Spleen (tissue), 7 donors: ENCODE results near the gene COL23A1.

Experiments used
- POLR2AphosphoS5 ChIP-seq, 3 donors: sonication (generic); formaldehyde crosslinking; IDR thresholded peaks; one replicate each; pipeline ENCODE4 v1.5.1; 2017; ENCODE audit warnings: antibody characterized with exemption in 3 of 3
- TF ChIP-seq, protein P1 (sequence below), 11 experiments: fragments of 200-600 bp in 7 of 11; fragments of 450-650 bp in 4 of 11; sonication (generic) in 4 of 11; IDR thresholded peaks in 8 of 11; conservative IDR thresholded peaks in 3 of 11; 1 replicate in 7 of 11; 2 replicates in 4 of 11; pipeline versions ENCODE4 v1.4.0 to v1.8.0; 2016 to 2021; ENCODE audit warnings: antibody characterized with exemption in 11 of 11, inconsistent platforms in 4 of 11, mild to moderate bottlenecking in 1 of 11
- donor health status: DM: no; HTN: no; CAD: no; lungs with moderate emphysema.
- donor health status: DM: no; HTN: no; CAD: no.
- donor health status: DM: no; HTN: no; CAD: no.

DNA sequence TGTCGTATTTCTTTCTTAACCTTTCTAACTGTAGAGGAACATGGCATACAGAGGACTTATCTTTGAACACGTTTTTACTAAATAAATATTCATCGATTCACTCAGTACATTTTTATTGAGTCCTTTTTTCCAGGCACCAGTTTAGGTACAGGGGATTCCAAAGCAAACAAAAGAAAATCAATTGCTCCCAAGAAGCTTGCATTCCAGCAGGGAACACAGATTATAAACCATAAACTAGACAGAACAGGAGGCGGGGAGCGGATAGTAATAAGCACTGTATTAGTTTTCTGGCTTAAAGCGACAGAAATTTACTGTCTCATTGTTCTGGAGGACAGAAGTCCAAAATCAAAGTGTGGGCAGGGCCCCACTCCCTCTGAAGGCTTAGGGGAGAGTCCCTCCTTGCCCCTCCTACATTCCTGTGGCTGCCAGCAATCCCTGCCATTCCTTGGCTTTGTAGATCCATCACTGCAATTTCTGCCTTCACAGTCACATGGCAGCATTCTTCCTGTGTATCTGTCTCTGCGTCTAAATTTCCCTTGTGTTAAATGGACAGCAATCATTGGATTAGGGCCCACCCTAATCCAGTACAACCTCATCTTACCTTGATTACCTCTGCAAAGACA, 115.5 kb downstream of the COL23A1 start:
- TF ChIP-seq, protein P1, sequence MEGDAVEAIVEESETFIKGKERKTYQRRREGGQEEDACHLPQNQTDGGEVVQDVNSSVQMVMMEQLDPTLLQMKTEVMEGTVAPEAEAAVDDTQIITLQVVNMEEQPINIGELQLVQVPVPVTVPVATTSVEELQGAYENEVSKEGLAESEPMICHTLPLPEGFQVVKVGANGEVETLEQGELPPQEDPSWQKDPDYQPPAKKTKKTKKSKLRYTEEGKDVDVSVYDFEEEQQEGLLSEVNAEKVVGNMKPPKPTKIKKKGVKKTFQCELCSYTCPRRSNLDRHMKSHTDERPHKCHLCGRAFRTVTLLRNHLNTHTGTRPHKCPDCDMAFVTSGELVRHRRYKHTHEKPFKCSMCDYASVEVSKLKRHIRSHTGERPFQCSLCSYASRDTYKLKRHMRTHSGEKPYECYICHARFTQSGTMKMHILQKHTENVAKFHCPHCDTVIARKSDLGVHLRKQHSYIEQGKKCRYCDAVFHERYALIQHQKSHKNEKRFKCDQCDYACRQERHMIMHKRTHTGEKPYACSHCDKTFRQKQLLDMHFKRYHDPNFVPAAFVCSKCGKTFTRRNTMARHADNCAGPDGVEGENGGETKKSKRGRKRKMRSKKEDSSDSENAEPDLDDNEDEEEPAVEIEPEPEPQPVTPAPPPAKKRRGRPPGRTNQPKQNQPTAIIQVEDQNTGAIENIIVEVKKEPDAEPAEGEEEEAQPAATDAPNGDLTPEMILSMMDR (IDR thresholded peaks at IDR 0.05 in 8 of 11, conservative IDR thresholded peaks at IDR 0.05 in 3 of 11): no peak
- no peak for TF ChIP-seq POLR2AphosphoS5 (IDR thresholded peaks at IDR 0.05)
